Spleen (tissue), 11 donors: Measurements from ENCODE around the gene FTHL17. TPM values are rescaled to one million over a fixed set of nuclear protein-coding genes. Genes with fewer than 3 reads are reported as not detected.

ENCODE experiments used
- DNase-seq: peaks from one replicate; pipeline ENCODE4 v3.0.0-alpha.2; 2020
- H3K27ac ChIP-seq, 8 donors: fragments of 200-600 bp; sonication (generic) in 7 of 8; 1 replicate in 4 of 8; 2 replicates in 4 of 8; pipeline versions ENCODE4 v1.5.0 to v1.8.0; 2016 to 2021; ENCODE audit warnings: inconsistent platforms in 4 of 8, mild to moderate bottlenecking in 4 of 8, moderate library complexity in 1 of 8
- H3K27me3 ChIP-seq, 7 donors: fragments of 200-600 bp; sonication (generic) in 6 of 7; replicated peaks in 1 of 7; 1 replicate in 4 of 7; 2 replicates in 3 of 7; pipeline versions ENCODE4 v1.5.0 to v1.8.0; 2016 to 2021; ENCODE audit warnings: inconsistent platforms in 3 of 7, mild to moderate bottlenecking in 1 of 7
- H3K36me3 ChIP-seq, 6 donors: fragments of 200-600 bp; sonication (generic) in 5 of 6; 1 replicate in 4 of 6; 2 replicates in 2 of 6; pipeline versions ENCODE4 v1.5.0 to v1.8.0; 2016 to 2021; ENCODE audit warnings: inconsistent platforms in 2 of 6
- H3K4me1 ChIP-seq, 6 donors: fragments of 200-600 bp; sonication (generic) in 5 of 6; 1 replicate in 3 of 6; 2 replicates in 3 of 6; pipeline versions ENCODE4 v1.5.0 to v1.8.0; 2016 to 2021; ENCODE audit warnings: inconsistent platforms in 3 of 6
- H3K4me3 ChIP-seq, 8 donors: fragments of 200-600 bp; sonication (generic) in 7 of 8; 1 replicate in 4 of 8; 2 replicates in 4 of 8; pipeline versions ENCODE4 v1.5.0 to v1.8.0; 2016 to 2021; ENCODE audit warnings: inconsistent platforms in 4 of 8, mild to moderate bottlenecking in 4 of 8, moderate library complexity in 2 of 8
- H3K9me3 ChIP-seq, 8 donors: fragments of 200-600 bp; sonication (generic) in 7 of 8; 1 replicate in 4 of 8; 2 replicates in 4 of 8; pipeline versions ENCODE4 v1.5.0 to v1.8.0; 2016 to 2021; ENCODE audit warnings: inconsistent platforms in 4 of 8
- POLR2A ChIP-seq, 3 donors: fragments of 450-650 bp; IDR thresholded peaks; one replicate each; pipeline ENCODE4 v1.5.1; 2017; ENCODE audit warnings: antibody characterized with exemption in 3 of 3, mild to moderate bottlenecking in 1 of 3
- POLR2AphosphoS5 ChIP-seq, 3 donors: sonication (generic); formaldehyde crosslinking; IDR thresholded peaks; one replicate each; pipeline ENCODE4 v1.5.1; 2017; ENCODE audit warnings: antibody characterized with exemption in 3 of 3
- WGBS, 5 donors: extraction: QIAGEN DNeasy Blood & Tissue Kit in 3 of 5; methylation state at CpG; one replicate each; pipeline versions ENCODE4 v1.1.5 to v1.1.7; 2013 to 2018; 5-methylcytosine and 5-hydroxymethylcytosine counted together
- intact Hi-C: fragments of 100-400 bp; cut with DNase I; formaldehyde crosslinking; loops from one replicate; pipeline ENCODE4 v1.15.0; 2023; ENCODE audit warnings: low total_unique reads
- polyA plus RNA-seq, 3 donors: library from polyadenylated mRNA; stranded (reverse); fragments of 200-250 nt; gene quantifications; one replicate each; pipeline ENCODE4 v1.2.1, GENCODE V29; 2013
- total RNA-seq, 7 donors: library from RNA; depleted of rRNA in 3 of 7; stranded (reverse); fragments of >200 nt in 3 of 7; fragmentation: NEBNext Ultra II Directional in 4 of 7; extraction: Animal tissue kit (Norgen Biotek cat#: 25700) in 4 of 7; gene quantifications; one replicate each; pipeline versions ENCODE4 v1.1.0 to v1.2.1, GENCODE V29; 2016 to 2021
- TF ChIP-seq, protein P1 (sequence below), 11 experiments: fragments of 200-600 bp in 7 of 11; fragments of 450-650 bp in 4 of 11; sonication (generic) in 4 of 11; IDR thresholded peaks in 8 of 11; conservative IDR thresholded peaks in 3 of 11; 1 replicate in 7 of 11; 2 replicates in 4 of 11; pipeline versions ENCODE4 v1.4.0 to v1.8.0; 2016 to 2021; ENCODE audit warnings: antibody characterized with exemption in 11 of 11, inconsistent platforms in 4 of 11, mild to moderate bottlenecking in 1 of 11
- donor health status: healthy with polysubstance abuse.
- donor health status: DM: no; HTN: no; CAD: no; lungs with moderate emphysema.
- donor health status: DM: no; HTN: no; CAD: no.
- donor health status: Bipolar disorder and iron deficiency.
- donor health status: healthy.
- donor health status: DM: no; HTN: no; CAD: no.
- donor health status: DM: yes; HTN: yes; CAD: no.

FTHL17 gene
- total and polyA plus RNA-seq, 10 donors = not detected

GRCh38 chrX:31061091-31061490 lies 10.8 kb downstream of the FTHL17 start:
- intact Hi-C loops = no loop called here
- Histone ChIP-seq H3K4me1 (no peaks in the 10 kb centered on the region), H3K4me3 (no peak overlapping the region), H3K9me3 (no peaks in the 10 kb centered on the region), H3K27me3 (no peaks in the 10 kb centered on the region), H3K27ac (no peak overlapping the region), H3K36me3 (no peaks in the 10 kb centered on the region)
- no peak for DNase-seq
- TF ChIP-seq POLR2AphosphoS5 (IDR thresholded peaks at IDR 0.05) (no peak), POLR2A (IDR thresholded peaks at IDR 0.05) (no peak)
- TF ChIP-seq, protein P1, sequence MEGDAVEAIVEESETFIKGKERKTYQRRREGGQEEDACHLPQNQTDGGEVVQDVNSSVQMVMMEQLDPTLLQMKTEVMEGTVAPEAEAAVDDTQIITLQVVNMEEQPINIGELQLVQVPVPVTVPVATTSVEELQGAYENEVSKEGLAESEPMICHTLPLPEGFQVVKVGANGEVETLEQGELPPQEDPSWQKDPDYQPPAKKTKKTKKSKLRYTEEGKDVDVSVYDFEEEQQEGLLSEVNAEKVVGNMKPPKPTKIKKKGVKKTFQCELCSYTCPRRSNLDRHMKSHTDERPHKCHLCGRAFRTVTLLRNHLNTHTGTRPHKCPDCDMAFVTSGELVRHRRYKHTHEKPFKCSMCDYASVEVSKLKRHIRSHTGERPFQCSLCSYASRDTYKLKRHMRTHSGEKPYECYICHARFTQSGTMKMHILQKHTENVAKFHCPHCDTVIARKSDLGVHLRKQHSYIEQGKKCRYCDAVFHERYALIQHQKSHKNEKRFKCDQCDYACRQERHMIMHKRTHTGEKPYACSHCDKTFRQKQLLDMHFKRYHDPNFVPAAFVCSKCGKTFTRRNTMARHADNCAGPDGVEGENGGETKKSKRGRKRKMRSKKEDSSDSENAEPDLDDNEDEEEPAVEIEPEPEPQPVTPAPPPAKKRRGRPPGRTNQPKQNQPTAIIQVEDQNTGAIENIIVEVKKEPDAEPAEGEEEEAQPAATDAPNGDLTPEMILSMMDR (IDR thresholded peaks at IDR 0.05 in 8 of 11, conservative IDR thresholded peaks at IDR 0.05 in 3 of 11) = no peak
- 48 to 78% (median 58%) methylated on average over 3 of the region's 3 CpGs for WGBS, 5 donors

DNA sequence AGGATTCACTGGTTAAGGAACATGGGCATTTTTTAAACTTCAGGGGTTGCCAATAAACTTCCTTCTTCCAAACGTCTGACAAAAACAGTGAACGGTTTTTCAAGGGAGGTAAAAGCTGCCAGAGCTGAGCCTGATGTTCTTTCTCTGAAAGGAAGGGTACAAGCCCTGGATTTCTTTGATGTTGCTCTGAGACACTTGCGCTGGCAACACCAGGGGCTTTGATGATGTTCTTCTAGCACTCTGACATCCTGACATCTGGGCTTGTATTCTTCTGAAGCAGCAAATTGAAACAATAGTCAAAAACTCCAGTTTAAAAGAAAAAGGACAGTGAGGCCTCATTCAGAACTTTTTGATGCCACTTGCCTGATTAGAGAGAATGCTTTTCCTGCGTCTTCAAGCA lies 11.8 kb downstream of the FTHL17 start:
- WGBS, 5 donors = 36 to 59% (median 46%) methylated on average over 4 of the region's 4 CpGs
- no peak for TF ChIP-seq POLR2A (IDR thresholded peaks at IDR 0.05)
- TF ChIP-seq, protein P1 (IDR thresholded peaks at IDR 0.05 in 8 of 11, conservative IDR thresholded peaks at IDR 0.05 in 3 of 11) = no peak
- no peak for TF ChIP-seq POLR2AphosphoS5 (IDR thresholded peaks at IDR 0.05)

DNA sequence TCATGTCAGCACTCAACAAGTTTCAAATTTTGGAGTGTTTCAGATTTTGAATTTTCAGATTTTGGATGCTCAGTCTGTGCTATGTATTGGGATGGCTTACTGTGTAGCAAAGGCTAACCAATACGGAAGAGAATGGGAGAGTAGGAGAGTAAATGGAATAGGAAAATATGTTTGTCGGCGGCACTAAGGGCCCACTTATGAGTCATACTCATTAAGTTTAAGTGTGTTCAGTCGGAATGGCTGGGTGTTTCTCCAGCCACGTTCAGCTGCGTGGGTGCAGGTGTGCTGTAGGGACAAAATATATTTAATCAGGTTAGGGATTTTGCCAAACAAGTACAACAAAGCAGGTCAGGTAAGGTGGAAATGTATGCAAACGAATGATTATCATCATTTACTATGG lies 13.6 kb downstream of the FTHL17 start:
- H3K27ac ChIP-seq = no peak overlapping the region
- intact Hi-C loops = no loop called here
- TF ChIP-seq, protein P1 (IDR thresholded peaks at IDR 0.05 in 8 of 11, conservative IDR thresholded peaks at IDR 0.05 in 3 of 11) = no peak
- no peak for TF ChIP-seq POLR2A (IDR thresholded peaks at IDR 0.05)
- no peak for TF ChIP-seq POLR2AphosphoS5 (IDR thresholded peaks at IDR 0.05)
- no peaks in the 10 kb centered on the region for H3K4me1 ChIP-seq
- H3K4me3 ChIP-seq = no peak overlapping the region
- WGBS, 5 donors = 74 to 92% (median 90%) methylated on average over 7 of the region's 7 CpGs
- no peaks in the 10 kb centered on the region for H3K9me3 ChIP-seq
- no peaks in the 10 kb centered on the region for H3K36me3 ChIP-seq
- no peak for DNase-seq
- no peaks in the 10 kb centered on the region for H3K27me3 ChIP-seq

More for the DNA sequence above, 11.8 kb downstream of the FTHL17 start:
- no peak overlapping the region for H3K4me3 ChIP-seq
- no peaks in the 10 kb centered on the region for H3K27me3 ChIP-seq
- H3K27ac ChIP-seq = no peak overlapping the region
- no peaks in the 10 kb centered on the region for H3K36me3 ChIP-seq
- no peaks in the 10 kb centered on the region for H3K9me3 ChIP-seq
- DNase-seq = no peak
- H3K4me1 ChIP-seq = no peaks in the 10 kb centered on the region
- intact Hi-C loops = no loop called here

GRCh38 chrX:31057691-31058090 lies 14.2 kb downstream of the FTHL17 start:
- Histone ChIP-seq H3K4me1 (no peaks in the 10 kb centered on the region), H3K9me3 (no peaks in the 10 kb centered on the region), H3K36me3 (no peaks in the 10 kb centered on the region), H3K27ac (no peak overlapping the region), H3K27me3 (no peaks in the 10 kb centered on the region), H3K4me3 (no peak overlapping the region)
- TF ChIP-seq POLR2A (IDR thresholded peaks at IDR 0.05) (no peak), POLR2AphosphoS5 (IDR thresholded peaks at IDR 0.05) (no peak)
- TF ChIP-seq, protein P1 (IDR thresholded peaks at IDR 0.05 in 8 of 11, conservative IDR thresholded peaks at IDR 0.05 in 3 of 11) = no peak
- WGBS, 5 donors = 52 to 87% (median 66%) methylated on average over 4 of the region's 4 CpGs
- intact Hi-C loops = no loop called here
- no peak for DNase-seq
